Cardiac muscle cell (in vitro differentiated cells and primary cell): Measurements from ENCODE around the gene CCT8L2. TPM values are rescaled to one million over a fixed set of nuclear protein-coding genes. Genes with fewer than 3 reads are reported as not detected.
"Not testable (repeated sequence)": the region's sequence is repeated elsewhere in the genome, so short reads cannot be mapped to it uniquely, and the experiment has no call there.

Source experiments
- DNase-seq, 2 donors: peaks; one replicate each; pipeline versions ENCODE4 v3.0.0 to v3.0.0-alpha.2; 2010 to 2017; ENCODE audit warnings: low read depth in 1 of 2, low spot score in 1 of 2
- H3K27ac ChIP-seq: fragments of 200-600 bp; sonication (generic); 2 replicates; pipeline ENCODE4 v1.5.1; 2016
- H3K27me3 ChIP-seq: fragments of 200-600 bp; sonication (generic); 2 replicates; pipeline ENCODE4 v1.6.0; 2016; ENCODE audit warnings: control low read depth
- H3K36me3 ChIP-seq: fragments of 200-600 bp; sonication (generic); 2 replicates; pipeline ENCODE4 v1.5.1; 2016; ENCODE audit warnings: control low read depth
- H3K4me1 ChIP-seq: fragments of 200-600 bp; sonication (generic); 2 replicates; pipeline ENCODE4 v1.8.1; 2017; ENCODE audit warnings: low read depth, mild to moderate bottlenecking, mixed run types
- H3K4me3 ChIP-seq: fragments of 200-600 bp; sonication (generic); 2 replicates; pipeline ENCODE4 v1.5.1; 2016; ENCODE audit warnings: mild to moderate bottlenecking
- H3K9me3 ChIP-seq: fragments of 200-600 bp; sonication (generic); 2 replicates; pipeline ENCODE4 v1.5.1; 2017; ENCODE audit warnings: low read depth, mild to moderate bottlenecking, control low read depth
- polyA plus RNA-seq: library from polyadenylated mRNA; unstranded; fragments of >200 nt; fragmentation: Nextera tagmentation; extraction: Ambion mirVana; gene quantifications from 2 replicates; pipeline ENCODE4 v1.2.1, GENCODE V29; 2016
- total RNA-seq: library from RNA; depleted of rRNA; stranded (reverse); fragments of >200 nt; gene quantifications from 2 replicates; pipeline ENCODE4 v1.2.3, GENCODE V29; 2016
- TF ChIP-seq, protein P1 (sequence below): IDR thresholded peaks from 2 replicates; pipeline ENCODE4 v1.5.1; 2012; ENCODE audit warnings: low read depth, mild to moderate bottlenecking, low read length

The CCT8L2 gene, protein sequence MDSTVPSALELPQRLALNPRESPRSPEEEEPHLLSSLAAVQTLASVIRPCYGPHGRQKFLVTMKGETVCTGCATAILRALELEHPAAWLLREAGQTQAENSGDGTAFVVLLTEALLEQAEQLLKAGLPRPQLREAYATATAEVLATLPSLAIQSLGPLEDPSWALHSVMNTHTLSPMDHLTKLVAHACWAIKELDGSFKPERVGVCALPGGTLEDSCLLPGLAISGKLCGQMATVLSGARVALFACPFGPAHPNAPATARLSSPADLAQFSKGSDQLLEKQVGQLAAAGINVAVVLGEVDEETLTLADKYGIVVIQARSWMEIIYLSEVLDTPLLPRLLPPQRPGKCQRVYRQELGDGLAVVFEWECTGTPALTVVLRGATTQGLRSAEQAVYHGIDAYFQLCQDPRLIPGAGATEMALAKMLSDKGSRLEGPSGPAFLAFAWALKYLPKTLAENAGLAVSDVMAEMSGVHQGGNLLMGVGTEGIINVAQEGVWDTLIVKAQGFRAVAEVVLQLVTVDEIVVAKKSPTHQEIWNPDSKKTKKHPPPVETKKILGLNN
- total RNA-seq, result not detected in 2 replicates
- not detected in 2 replicates for polyA plus RNA-seq

DNA sequence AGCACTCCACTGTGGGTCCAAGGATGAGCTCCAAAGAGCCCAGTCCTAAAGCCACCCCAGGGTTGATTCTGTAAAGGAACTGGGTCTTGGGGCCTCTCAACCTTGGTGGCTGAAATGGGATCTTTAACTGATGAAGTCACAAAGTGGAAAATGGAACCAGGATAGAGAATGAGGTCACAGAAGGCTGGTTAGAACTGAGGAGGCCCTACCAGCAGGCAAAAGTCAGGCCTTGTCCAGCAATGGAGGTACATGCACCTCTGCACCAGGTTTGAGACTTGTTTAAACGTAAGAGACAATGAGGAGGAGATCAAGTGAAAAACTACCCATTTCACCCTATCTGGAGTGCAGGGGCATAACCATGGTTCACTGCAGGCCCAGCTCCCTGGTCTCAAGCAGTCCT lies at the start of gene CCT8L2:
TSS of gene CCT8L2 (minus strand) at position 101 of the 400 bp plus-strand sequence. CDS start 260 bp downstream, outside the sequence.
- not testable (repeated sequence) for H3K27ac ChIP-seq, H3K4me3 ChIP-seq, H3K9me3 ChIP-seq, DNase-seq, H3K27me3 ChIP-seq, H3K36me3 ChIP-seq, H3K4me1 ChIP-seq

DNA sequence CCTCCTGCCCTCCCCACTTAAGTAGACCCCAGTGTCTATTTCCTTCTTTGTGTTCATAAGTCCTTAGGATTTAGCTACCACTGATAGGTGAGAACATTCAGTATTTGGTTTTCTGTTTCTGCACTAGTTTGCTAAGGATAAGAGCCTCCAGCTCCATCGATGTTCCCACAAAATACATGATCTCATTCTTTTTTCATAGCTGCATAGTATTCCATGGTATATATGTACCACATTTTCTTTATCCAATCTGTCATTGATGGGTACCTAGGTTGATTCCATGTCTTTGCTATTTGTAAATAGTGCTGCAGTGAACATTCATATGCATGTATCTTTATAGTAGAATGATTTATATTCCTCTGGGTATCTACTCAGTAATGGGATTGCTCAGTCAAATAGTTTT lies 42.8 kb upstream of the CCT8L2 start:
- not testable (repeated sequence) for H3K36me3 ChIP-seq, H3K27ac ChIP-seq, H3K4me1 ChIP-seq, H3K27me3 ChIP-seq, H3K9me3 ChIP-seq, H3K4me3 ChIP-seq, DNase-seq

DNA sequence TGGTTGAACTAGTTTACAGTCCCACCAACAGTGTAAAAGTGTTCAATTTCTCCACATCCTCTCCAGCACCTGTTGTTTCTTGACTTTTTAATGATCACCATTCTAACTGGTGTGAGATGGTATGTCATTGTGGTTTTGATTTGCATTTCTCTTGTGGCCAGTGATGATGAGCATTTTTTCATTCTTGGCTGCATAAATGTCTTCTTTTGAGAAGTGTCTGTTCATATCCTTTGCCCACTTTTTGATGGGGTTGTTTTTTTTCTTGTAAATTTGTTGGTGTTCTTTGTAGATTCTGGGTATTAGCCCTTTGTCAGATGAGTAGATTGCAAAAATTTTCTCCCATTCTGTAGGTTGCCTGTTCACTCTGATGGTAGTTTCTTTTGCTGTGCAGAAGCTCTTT lies 41.5 kb upstream of the CCT8L2 start:
- not testable (repeated sequence) for H3K4me1 ChIP-seq, H3K36me3 ChIP-seq, DNase-seq, H3K9me3 ChIP-seq, H3K27ac ChIP-seq, H3K27me3 ChIP-seq, H3K4me3 ChIP-seq

DNA sequence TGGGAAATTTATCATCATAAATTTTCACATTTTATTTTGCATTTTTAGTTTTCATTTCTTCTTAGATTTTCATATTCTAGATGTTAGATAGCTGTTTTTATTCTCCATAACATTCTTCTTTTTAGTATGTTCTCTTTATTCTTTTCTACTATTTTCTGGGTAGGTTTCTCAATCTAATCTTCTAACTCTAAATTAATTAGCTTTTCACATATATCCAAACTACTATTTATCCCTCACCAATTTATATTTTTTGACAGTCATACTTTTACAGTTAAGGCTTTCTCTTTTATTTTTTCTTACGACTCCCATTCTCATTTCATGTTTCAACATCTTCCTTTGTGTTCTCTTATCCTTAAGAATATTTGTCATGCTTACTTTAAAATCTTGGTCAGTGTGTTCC lies 35.9 kb upstream of the CCT8L2 start:
- not testable (repeated sequence) for DNase-seq, H3K27ac ChIP-seq, H3K4me1 ChIP-seq, H3K27me3 ChIP-seq, H3K36me3 ChIP-seq, H3K4me3 ChIP-seq, H3K9me3 ChIP-seq

DNA sequence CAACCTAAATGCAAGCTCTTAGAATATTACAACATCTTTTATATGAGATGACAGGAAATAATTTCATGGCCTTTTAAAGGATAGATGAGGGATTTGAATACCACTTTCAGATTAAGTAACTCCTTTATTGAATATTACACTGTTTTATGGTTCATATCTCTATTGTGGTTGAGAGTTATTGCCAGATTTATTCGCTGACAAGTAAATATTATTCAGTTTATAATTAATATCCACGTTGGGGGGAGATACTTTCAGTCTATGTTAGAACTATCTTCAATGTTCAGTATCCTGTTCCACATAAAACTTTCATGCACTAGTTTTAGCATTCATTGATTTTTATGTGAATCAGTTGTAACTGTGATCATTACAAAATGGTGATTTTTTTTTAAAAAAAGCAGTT lies 32.4 kb upstream of the CCT8L2 start:
- not testable (repeated sequence) for H3K9me3 ChIP-seq, H3K4me1 ChIP-seq, H3K4me3 ChIP-seq, H3K36me3 ChIP-seq, H3K27me3 ChIP-seq, DNase-seq, H3K27ac ChIP-seq

DNA sequence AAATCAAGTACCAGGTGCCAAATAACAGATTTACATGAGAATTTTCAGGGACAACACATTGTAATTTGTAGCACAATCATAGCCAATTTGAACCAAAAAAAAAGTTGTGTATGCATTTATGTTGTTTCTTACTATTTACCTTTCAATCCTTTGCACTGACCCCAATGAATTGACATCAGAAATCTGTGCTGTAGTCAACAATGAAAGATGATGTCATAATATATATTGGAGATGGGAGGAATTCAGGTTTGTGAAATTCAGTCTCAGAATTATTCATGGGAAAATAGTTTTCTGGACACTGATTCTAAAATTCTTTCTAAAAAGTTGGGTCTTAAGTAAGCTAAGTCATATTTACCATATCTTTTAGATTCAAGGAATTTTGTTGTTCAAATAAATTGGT lies 31.0 kb upstream of the CCT8L2 start:
- H3K9me3 ChIP-seq, H3K4me1 ChIP-seq, H3K36me3 ChIP-seq, H3K27me3 ChIP-seq, H3K27ac ChIP-seq, DNase-seq, H3K4me3 ChIP-seq: not testable (repeated sequence)

DNA sequence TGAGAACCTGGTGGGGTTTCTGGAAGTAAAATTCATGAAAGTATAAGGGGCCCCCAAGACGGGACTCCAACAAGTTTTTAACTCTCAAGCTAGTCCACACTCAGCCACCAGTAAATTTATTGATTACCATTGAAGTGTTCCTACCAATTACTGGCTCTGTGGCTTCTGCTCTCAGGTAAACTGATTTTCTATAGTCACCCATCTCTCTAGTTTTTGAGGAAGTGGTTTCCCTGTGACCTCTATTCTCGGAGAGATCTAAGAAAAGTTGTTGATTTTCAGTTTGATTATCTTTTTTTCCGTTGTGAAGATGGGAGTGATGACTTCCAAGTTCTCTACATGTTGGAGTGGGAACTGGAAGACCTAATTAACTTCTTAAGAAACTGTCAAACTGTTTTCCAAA lies 24.9 kb upstream of the CCT8L2 start:
- H3K4me3 ChIP-seq, H3K27me3 ChIP-seq, H3K27ac ChIP-seq, DNase-seq, H3K36me3 ChIP-seq, H3K9me3 ChIP-seq, H3K4me1 ChIP-seq: not testable (repeated sequence)

DNA sequence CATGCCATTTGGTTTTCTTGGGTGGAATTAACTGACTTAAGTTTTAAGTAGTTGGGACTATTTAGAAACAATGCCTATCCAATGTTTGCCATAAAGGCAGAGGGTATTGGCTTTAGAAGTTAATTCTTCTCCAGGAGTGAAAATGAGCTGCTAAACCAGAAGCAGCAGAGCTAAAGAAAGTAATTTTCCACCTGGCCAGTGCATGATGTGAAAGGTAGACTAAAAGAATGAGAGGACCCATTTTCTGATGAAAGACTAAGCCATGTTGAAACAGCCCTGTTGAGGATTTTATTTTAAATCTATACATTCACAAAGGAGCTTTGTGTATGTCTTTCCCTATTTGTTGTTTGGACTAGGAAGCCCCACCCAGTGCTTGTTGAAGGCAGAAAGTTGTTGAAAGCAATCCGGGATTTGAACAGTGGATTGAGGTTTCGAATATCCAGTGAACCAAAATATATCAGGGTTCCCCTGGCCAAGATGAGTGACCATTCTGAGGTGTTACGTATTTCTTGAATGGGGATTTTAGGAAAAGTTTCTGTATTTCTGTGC lies 23.9 kb upstream of the CCT8L2 start:
- not testable (repeated sequence) for H3K4me1 ChIP-seq, H3K36me3 ChIP-seq, H3K9me3 ChIP-seq, DNase-seq, H3K27ac ChIP-seq, H3K27me3 ChIP-seq, H3K4me3 ChIP-seq

DNA sequence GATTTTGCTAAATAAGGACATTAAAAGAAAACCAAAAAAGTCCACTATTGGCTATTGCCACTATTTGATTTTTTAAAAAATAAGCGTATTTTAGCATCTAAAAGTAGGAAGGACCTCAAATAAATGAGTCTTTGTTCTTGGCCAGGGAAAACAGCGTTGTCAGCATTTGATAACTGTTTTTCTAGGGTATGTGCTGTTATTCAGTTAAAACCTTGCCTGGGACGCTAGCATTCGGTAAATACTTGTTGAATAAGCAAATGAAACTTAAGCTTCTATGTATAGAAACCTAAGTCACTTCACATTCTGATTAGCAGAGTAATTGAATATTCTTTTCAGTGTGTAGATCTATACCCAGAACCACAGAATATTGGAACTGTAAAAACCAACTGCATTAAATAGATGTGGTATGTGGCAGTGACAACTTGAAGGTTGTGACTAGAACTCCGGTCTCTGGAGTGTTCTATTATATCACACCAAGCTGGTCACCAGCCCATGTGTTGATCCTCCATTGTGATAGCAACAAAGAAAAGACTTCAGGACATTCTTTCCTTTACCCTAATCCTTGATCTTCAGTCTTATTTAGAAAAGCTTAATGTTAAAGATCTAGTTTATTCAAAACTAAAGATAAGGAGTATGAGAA lies 23.1 kb upstream of the CCT8L2 start:
- H3K4me1 ChIP-seq, result not testable (repeated sequence)

DNA sequence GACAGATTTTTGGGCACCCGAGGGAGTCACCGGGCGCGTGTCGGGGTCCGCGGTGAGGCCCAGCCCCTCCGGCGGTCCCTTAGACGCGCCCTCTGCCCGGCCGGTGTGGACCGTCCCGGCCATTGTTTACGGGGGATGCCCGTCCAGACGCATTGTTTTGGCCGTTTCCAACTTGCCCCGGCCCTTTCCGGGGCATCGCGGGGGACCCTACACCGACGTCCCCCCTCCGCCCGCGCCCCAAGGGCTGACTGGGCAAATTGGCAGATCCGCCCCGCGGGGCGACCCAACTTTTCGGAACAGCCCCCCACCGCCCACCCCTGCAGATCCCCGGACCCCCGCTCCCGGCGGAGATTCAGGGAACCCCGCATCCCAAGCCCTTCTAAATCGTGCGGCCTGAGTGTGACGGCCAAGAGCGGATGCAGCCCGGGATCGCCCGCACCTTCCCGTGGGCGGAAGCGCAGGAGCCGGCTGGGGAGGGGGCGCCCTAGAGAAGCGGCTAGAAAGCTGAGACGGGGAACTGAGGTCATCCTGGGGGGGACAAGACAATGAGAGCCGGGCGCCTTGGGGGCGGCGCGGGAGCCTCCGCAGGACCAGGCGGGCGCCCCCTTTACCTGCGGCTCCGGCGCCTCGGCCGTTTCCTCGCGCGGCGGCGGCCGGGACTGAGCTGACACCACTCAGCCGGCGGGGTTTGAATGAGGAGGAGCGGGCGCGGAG lies 17.1 kb upstream of the CCT8L2 start:
- no peaks in the 10 kb centered on the region for H3K4me1 ChIP-seq

More for the DNA sequence above, 23.1 kb upstream of the CCT8L2 start:
- H3K36me3 ChIP-seq, H3K27me3 ChIP-seq, H3K4me3 ChIP-seq, H3K27ac ChIP-seq, DNase-seq, H3K9me3 ChIP-seq: not testable (repeated sequence)

More for the DNA sequence above, 17.1 kb upstream of the CCT8L2 start:
- no peak for DNase-seq
- H3K27me3 ChIP-seq, result no peaks in the 10 kb centered on the region
- no peaks in the 10 kb centered on the region for H3K36me3 ChIP-seq
- TF ChIP-seq, protein P1, sequence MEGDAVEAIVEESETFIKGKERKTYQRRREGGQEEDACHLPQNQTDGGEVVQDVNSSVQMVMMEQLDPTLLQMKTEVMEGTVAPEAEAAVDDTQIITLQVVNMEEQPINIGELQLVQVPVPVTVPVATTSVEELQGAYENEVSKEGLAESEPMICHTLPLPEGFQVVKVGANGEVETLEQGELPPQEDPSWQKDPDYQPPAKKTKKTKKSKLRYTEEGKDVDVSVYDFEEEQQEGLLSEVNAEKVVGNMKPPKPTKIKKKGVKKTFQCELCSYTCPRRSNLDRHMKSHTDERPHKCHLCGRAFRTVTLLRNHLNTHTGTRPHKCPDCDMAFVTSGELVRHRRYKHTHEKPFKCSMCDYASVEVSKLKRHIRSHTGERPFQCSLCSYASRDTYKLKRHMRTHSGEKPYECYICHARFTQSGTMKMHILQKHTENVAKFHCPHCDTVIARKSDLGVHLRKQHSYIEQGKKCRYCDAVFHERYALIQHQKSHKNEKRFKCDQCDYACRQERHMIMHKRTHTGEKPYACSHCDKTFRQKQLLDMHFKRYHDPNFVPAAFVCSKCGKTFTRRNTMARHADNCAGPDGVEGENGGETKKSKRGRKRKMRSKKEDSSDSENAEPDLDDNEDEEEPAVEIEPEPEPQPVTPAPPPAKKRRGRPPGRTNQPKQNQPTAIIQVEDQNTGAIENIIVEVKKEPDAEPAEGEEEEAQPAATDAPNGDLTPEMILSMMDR, result no peak
- no peak overlapping the region for H3K4me3 ChIP-seq
- no peaks in the 10 kb centered on the region for H3K9me3 ChIP-seq
- no peak overlapping the region for H3K27ac ChIP-seq
